OCI-LY7 (cell line): ENCODE measurements around the gene SLC4A5. TPM values are rescaled to one million over a fixed set of nuclear protein-coding genes. Genes with fewer than 3 reads are reported as not detected.

ENCODE experiments used
- BruUV-seq: library from RNA; stranded (reverse); fragments of 400-500 nt; replicated peaks from 2 replicates; lab custom pipeline; 2021; lab: Mats Ljungman, UMichigan
- CTCF ChIA-PET: fragments of 300-600 bp; sonication (Branson Sonifier 250); formaldehyde crosslinking; loops from one replicate; lab custom pipeline; 2022; ENCODE audit warnings: antibody characterized with exemption; ENCODE audit not compliant: unreplicated experiment; lab: Charles Lee
- POLR2A ChIA-PET: fragments of 300-600 bp; sonication (Branson Sonifier 250); formaldehyde crosslinking; loops from one replicate; lab custom pipeline; 2022; ENCODE audit warnings: antibody characterized with exemption; lab: Charles Lee
- DNase-seq: peaks from one replicate; pipeline ENCODE4 v3.0.0-alpha.2; 2015; ENCODE audit warnings: low spot score
- H2AFZ ChIP-seq: fragments of 200-600 bp; sonication (generic), shearing (Covaris generic); 2 replicates; pipeline ENCODE4 v1.6.1; 2014; ENCODE audit warnings: mild to moderate bottlenecking, antibody characterized with exemption, low read length, moderate library complexity
- H3K27ac ChIP-seq: fragments of 200-600 bp; sonication (generic); 2 replicates; pipeline ENCODE4 v1.5.1; 2014; ENCODE audit warnings: mixed run types, low read depth, mild to moderate bottlenecking, moderate library complexity, low read length, inconsistent platforms; ENCODE audit not compliant: poor library complexity, severe bottlenecking
- H3K36me3 ChIP-seq: fragments of 200-600 bp; sonication (generic); 2 replicates; pipeline ENCODE4 v1.6.1; 2014; ENCODE audit warnings: mild to moderate bottlenecking, antibody characterized with exemption, low read length, moderate library complexity, mixed read lengths; ENCODE audit not compliant: insufficient read depth
- H3K4me1 ChIP-seq: fragments of 200-600 bp; sonication (generic); 2 replicates; pipeline ENCODE4 v1.5.1; 2014; ENCODE audit warnings: mild to moderate bottlenecking, low read length; ENCODE audit not compliant: insufficient read depth, poor library complexity, severe bottlenecking
- H3K4me2 ChIP-seq: fragments of 200-600 bp; sonication (generic); 2 replicates; pipeline ENCODE4 v1.6.1; 2014; ENCODE audit warnings: mild to moderate bottlenecking, low read length
- H3K4me3 ChIP-seq: fragments of 200-600 bp; sonication (generic); 2 replicates; pipeline ENCODE4 v1.5.1; 2014; ENCODE audit warnings: mild to moderate bottlenecking, low read depth, low read length; ENCODE audit not compliant: poor library complexity, severe bottlenecking
- H3K79me2 ChIP-seq: fragments of 200-600 bp; sonication (generic); 2 replicates; pipeline ENCODE4 v1.6.1; 2016; ENCODE audit warnings: low read depth, mild to moderate bottlenecking, low read length, moderate library complexity, mixed read lengths; ENCODE audit not compliant: insufficient read depth
- H3K9me2 ChIP-seq: fragments of 200-600 bp; sonication (generic); 2 replicates; pipeline ENCODE4 v1.6.1; 2016; ENCODE audit warnings: mild to moderate bottlenecking, low read length, mixed read lengths; ENCODE audit not compliant: insufficient read depth
- H3K9me3 ChIP-seq: fragments of 200-600 bp; sonication (generic); 2 replicates; pipeline ENCODE4 v1.6.1; 2014; ENCODE audit warnings: mild to moderate bottlenecking, mixed run types, low read length, mixed read lengths
- H4K20me1 ChIP-seq: fragments of 200-600 bp; sonication (generic); 2 replicates; pipeline ENCODE4 v1.6.1; 2014; ENCODE audit warnings: mild to moderate bottlenecking, antibody characterized with exemption, low read length, moderate library complexity, mixed read lengths; ENCODE audit not compliant: insufficient read depth
- EZH2phosphoT487 ChIP-seq: fragments of 200-600 bp; sonication (generic); IDR thresholded peaks from 2 replicates; pipeline ENCODE4 v1.6.1; 2018; ENCODE audit warnings: low read depth, borderline replicate concordance, mild to moderate bottlenecking, mixed run types, antibody characterized with exemption, low read length, moderate library complexity, mixed read lengths
- intact Hi-C: fragments of 100-400 bp; cut with micrococcal nuclease; formaldehyde crosslinking; loops from one replicate; pipeline ENCODE4 v1.10.0; 2022; ENCODE audit not compliant: unreplicated experiment
- total RNA-seq, 2 experiments: library from RNA; depleted of rRNA in 1 of 2; stranded (reverse); fragments of >200 nt in 1 of 2; shearing (Covaris generic) in 1 of 2; gene quantifications; 2 replicates each; pipeline ENCODE4 v1.2.3, GENCODE V29; 2014 to 2022
- TF ChIP-seq, protein P1 (sequence below): fragments of 200-600 bp; sonication (generic); conservative IDR thresholded peaks from 2 replicates; pipeline ENCODE4 v1.5.1; 2014; ENCODE audit warnings: mild to moderate bottlenecking, antibody characterized with exemption, low read length, moderate library complexity, mixed read lengths

SLC4A5 gene
- total RNA-seq, 2 experiments from 2014 or later = 1.2 to 7.0 TPM

DNA sequence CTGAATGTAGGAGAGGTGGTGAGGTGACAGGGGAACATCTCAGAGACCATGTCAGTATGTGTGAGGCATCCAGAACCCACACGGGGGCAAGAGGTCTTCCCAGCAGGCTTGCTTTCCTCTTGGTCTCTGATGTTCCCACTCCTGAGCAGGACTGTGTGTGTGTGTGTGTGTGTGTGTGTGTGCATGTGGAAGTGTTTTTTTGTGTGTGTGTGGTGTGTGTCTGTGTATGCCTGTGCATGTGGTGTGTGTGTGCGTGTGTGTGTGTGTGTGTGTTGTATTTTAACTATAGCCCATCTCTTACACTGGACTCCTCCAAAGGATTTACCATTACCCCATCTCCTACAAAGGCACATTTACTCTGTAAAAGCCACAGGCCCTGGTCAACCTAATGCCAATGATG is 40.4 kb downstream of the SLC4A5 start:
- peaks cover under 1% of the 10 kb centered on the region for H3K4me1 ChIP-seq
- no peak overlapping the region for H3K4me3 ChIP-seq
- intact Hi-C loops = no loop called here
- POLR2A ChIA-PET = interaction anchor here (1.4 kb wide), 1 partner anchor 11 kb away, joined by 4 read pairs; no protein-coding TSS in a partner anchor
- no peaks in the 10 kb centered on the region for H3K9me2 ChIP-seq
- no TSS peak for BruUV-seq
- H3K9me3 ChIP-seq = peaks cover 10% of the 10 kb centered on the region; the same call in 1 of the 2 replicates
- H3K79me2 ChIP-seq = no peaks in the 10 kb centered on the region
- DNase-seq = no peak
- CTCF ChIA-PET = no interaction called here
- H2AFZ ChIP-seq = no peak overlapping the region
- H3K27ac ChIP-seq = no peak overlapping the region
- H3K36me3 ChIP-seq = no peaks in the 10 kb centered on the region
- H3K4me2 ChIP-seq = no peak overlapping the region
- TF ChIP-seq EZH2phosphoT487 = no peak
- TF ChIP-seq, protein P1, sequence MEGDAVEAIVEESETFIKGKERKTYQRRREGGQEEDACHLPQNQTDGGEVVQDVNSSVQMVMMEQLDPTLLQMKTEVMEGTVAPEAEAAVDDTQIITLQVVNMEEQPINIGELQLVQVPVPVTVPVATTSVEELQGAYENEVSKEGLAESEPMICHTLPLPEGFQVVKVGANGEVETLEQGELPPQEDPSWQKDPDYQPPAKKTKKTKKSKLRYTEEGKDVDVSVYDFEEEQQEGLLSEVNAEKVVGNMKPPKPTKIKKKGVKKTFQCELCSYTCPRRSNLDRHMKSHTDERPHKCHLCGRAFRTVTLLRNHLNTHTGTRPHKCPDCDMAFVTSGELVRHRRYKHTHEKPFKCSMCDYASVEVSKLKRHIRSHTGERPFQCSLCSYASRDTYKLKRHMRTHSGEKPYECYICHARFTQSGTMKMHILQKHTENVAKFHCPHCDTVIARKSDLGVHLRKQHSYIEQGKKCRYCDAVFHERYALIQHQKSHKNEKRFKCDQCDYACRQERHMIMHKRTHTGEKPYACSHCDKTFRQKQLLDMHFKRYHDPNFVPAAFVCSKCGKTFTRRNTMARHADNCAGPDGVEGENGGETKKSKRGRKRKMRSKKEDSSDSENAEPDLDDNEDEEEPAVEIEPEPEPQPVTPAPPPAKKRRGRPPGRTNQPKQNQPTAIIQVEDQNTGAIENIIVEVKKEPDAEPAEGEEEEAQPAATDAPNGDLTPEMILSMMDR = no peak
- no peaks in the 10 kb centered on the region for H4K20me1 ChIP-seq

- H3K27ac ChIP-seq = no peak overlapping the region
- no peak for TF ChIP-seq EZH2phosphoT487
- TF ChIP-seq, protein P1 = no peak
- no peaks in the 10 kb centered on the region for H4K20me1 ChIP-seq
These were observed 42.0 kb downstream of the SLC4A5 start for GRCh38 chr2:74301262-74301661.

DNA sequence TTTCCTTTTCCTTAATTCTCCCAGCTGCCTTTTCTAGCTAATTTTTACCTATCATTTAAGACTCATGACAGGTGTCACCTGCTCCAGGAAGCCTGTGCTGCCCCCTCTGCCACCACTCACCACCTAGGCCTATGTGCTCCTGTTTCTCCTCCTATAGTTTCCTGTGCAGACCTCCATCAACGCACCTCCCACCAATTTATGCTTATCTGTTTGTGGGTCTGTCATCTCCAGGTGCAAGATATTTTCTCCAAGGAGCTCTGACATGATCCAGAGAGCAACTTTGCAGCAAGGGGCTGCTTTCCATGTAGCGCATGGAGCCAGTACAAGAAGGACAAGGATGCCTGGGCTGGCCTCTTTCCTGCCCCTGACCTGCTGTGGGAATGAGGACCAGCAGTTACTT is 42.7 kb downstream of the SLC4A5 start:
- no peaks in the 10 kb centered on the region for H3K36me3 ChIP-seq
- H4K20me1 ChIP-seq = no peaks in the 10 kb centered on the region
- DNase-seq = no peak
- H3K79me2 ChIP-seq = no peaks in the 10 kb centered on the region
- CTCF ChIA-PET = no interaction called here
- peaks cover 21% of the 10 kb centered on the region for H3K4me1 ChIP-seq
- POLR2A ChIA-PET = no interaction called here
- peaks cover 11% of the 10 kb centered on the region; the same call in 1 of the 2 replicates for H3K9me3 ChIP-seq
- TF ChIP-seq EZH2phosphoT487 = no peak
- TF ChIP-seq, protein P1 = no peak
- H3K4me3 ChIP-seq = no peak overlapping the region
- no peaks in the 10 kb centered on the region for H3K9me2 ChIP-seq
- no TSS peak for BruUV-seq
- H2AFZ ChIP-seq = no peak overlapping the region
- no peak overlapping the region for H3K27ac ChIP-seq
- intact Hi-C loops = no loop called here
- H3K4me2 ChIP-seq = no peak overlapping the region

More at GRCh38 chr2:74301262-74301661, 42.0 kb downstream of the SLC4A5 start:
- Histone ChIP-seq H3K36me3 (no peaks in the 10 kb centered on the region), H3K4me2 (no peak overlapping the region), H3K9me3 (peaks cover 11% of the 10 kb centered on the region; the same call in 1 of the 2 replicates), H3K4me3 (no peak overlapping the region), H3K4me1 (peaks cover 16% of the 10 kb centered on the region), H3K79me2 (no peaks in the 10 kb centered on the region), H2AFZ (no peak overlapping the region), H3K9me2 (no peaks in the 10 kb centered on the region)
- intact Hi-C loops = no loop called here
- no TSS peak for BruUV-seq
- ChIA-PET POLR2A (no interaction called here), CTCF (no interaction called here)
- no peak for DNase-seq
